NCI-H1694 (cell line): ENCODE measurements around the gene RNASE8.
A peak's percentile ranks its signal among the peaks of the same experiment; 100 is the strongest.

Experiments used
- DNase-seq: peaks from one replicate; lab custom pipeline; 2025; lab: John Stamatoyannopoulos, UW

Gene RNASE8

DNA sequence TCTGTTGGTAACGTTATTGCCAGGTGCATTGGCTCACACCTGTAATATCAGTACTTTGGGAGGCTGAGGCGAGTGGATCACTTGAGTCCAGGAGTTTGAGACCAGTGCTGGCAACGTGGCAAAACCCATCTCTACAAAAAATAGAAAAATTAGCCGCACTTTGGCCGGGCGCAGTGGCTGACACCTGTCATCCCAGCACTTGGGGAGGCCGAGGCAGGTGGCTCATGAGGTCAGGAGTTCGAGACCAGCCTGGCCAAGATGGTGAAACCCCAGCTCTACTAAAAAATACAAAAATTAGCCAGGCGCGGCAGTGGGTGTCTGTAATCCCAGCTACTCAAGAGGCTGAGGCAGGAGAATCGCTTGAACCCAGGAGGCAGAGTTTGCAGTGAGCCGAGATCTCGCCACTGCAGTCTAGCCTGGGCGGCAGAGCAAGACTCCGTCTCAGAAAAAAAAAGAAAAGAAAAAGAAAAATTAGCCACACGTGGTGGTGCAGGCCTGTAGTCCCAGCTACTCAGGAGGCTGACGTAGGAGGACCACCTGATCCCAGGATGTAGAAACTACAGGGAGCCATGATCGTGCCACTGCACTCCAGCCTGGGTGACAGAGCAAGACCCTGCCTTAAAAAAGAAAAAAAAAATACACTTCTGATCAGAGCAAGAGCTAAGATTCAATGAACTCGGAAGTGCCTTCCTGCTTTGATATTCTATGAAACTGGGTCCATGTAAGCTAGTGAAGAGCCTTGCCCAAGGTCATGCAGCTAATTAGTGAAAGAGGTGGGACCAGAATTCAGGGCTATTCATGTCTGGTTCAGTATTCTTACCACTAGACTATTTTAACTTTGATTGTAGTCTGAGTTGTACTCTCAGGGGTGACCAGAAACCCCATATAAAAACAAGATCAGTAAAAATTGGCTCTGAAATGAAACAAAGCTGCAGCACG is 4.2 kb upstream of the RNASE8 start:
- DNase-seq, result no peak

- no peak for DNase-seq
Observed at GRCh38 chr14:21054123-21054767, 3.4 kb upstream of the RNASE8 start.

DNA sequence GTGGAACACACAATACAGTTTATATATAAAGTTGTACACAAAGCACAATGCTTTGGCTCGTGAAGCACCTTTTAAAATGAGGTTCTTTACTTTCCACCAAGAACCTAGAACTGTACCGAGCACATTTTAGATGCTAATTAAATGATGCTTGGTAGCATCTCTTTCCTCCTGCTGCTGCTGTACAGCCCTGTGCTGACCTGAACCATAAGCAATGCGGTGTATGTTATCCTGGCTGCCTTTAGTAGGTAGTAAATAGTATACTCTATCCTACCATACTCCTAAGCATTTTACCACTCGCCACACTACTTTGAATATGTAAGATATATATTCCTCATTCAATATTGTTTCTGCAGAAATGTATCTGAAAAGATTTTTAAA is 2.9 kb upstream of the RNASE8 start:
- no peak for DNase-seq

DNA sequence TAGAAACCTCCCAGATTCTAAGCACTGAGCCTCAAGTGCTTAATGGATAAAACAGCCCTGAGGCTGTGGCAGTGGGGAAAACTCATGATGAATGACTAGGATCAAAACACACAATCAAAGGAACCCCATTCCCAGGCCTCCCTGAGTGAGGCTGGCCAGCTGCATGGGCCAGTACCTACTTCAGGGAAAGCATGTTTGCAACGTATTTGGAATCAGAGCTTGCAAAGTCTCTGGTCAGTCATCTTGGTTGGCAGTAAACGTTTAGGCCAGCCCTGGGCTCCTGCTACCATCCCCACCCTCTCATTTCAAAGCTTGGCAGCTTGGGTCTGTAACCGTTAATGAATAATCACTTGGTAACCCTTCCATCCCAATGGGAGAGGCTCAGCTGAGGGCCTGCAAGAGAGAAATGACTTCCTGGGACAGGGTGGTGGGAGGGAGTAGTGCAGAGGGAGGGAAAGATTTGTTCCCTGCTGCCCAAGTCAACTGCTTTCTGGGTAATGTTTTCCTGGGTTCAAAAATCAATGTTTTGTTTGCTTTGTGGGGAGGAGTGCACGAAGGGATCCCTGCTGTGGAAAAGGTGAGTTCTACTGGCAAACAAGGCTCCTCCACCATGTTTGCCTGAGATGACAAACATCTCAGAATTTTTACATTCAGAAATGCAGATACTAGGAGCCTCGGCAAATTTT is 2.0 kb upstream of the RNASE8 start:
- DNase-seq, result no peak

- DNase-seq, result no peak
Observed at GRCh38 chr14:21056520-21057163, 980 bp upstream of the RNASE8 start.

DNA sequence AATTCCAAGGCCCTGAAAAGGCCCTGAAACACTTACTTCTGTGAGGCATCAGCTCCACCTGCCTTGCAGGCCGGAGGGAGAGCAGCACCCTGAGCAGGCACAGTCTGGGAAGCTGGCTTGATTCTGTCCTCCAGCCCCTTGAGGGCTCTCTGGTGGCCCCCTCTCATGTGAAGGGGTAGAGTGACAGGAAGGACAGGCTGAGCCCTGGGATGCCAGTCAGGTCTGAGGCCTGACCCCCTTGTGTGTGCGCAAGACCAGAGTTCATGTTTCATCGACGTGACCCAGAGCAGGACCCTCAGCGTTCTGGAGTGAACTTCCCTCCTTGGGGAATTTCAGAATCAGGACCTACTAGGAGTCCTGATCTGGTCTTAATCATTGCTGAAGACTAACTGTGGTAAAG is 1.3 kb downstream of the RNASE8 start:
- no peak for DNase-seq

DNA sequence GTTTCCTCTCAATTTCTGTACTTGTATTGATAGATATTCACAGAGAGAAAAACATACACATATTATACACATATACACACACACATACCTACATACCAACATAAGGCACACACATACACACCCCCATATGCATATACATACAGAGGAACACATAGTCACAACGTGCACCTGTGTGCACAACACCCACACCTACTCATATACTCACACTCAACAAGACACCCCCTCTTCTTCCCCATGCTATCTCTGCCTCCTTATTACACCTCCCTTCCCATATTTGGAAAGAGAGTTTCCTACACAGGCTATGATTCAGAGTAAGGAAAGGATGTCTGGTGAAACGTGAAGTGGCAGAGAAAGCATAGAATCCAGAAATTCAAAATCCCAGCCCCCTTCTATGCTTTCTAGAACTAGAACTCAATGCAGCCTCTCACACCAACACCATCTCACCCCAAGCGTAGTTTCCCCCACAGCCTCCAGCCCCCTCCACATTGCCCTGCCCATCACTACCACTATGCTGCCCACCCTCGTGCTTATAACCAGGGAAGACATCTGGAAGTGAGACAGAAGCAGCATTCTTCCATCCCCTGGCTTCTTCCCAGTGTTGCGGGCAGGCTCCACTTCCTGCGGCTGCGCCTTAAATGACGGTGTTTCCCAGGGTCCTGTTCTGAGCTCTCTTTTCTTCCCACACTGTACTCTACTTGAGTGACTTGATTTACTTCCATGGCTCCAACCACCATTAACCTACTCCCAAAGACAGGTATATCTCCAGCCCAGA is 2.4 kb downstream of the RNASE8 start:
- DNase-seq, result no peak

GRCh38 chr14:21060614-21061346 is 3.2 kb downstream of the RNASE8 start:
- no peak for DNase-seq

GRCh38 chr14:21061347-21061668 is 3.7 kb downstream of the RNASE8 start:
- DNase-seq, result no peak

GRCh38 chr14:21063479-21063878 is 5.9 kb downstream of the RNASE8 start:
- DNase-seq, result no peak

DNA sequence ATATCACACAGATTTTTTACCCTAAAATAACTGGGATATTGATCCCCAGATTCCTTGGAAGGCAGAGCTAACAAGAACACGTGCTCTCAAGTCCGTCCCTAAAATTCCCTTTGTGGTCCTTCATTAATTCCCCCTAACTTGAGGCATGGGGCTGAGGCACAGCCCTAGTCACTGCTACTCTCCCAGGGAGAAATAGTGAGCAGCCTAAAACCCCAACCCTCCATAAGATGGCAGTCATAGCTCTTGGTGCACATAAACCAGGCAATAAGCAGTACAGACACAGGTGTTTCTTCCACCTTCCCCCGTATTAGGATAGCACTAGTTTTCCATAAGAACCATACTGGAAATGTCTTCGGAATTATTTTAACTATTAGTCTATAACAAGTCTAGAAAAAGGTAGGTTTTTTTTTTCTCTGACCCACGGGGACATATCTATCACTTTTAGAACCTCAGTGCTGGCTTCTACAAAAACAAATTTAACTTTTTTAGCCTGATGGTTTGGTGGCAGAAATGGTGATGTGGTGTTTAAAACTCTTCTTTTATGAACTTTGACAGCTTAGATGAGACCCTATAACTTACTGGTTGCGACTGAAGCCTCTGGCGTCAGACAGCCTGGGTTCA is 9.4 kb downstream of the RNASE8 start:
- DNase-seq, result peak; percentile 31

DNA sequence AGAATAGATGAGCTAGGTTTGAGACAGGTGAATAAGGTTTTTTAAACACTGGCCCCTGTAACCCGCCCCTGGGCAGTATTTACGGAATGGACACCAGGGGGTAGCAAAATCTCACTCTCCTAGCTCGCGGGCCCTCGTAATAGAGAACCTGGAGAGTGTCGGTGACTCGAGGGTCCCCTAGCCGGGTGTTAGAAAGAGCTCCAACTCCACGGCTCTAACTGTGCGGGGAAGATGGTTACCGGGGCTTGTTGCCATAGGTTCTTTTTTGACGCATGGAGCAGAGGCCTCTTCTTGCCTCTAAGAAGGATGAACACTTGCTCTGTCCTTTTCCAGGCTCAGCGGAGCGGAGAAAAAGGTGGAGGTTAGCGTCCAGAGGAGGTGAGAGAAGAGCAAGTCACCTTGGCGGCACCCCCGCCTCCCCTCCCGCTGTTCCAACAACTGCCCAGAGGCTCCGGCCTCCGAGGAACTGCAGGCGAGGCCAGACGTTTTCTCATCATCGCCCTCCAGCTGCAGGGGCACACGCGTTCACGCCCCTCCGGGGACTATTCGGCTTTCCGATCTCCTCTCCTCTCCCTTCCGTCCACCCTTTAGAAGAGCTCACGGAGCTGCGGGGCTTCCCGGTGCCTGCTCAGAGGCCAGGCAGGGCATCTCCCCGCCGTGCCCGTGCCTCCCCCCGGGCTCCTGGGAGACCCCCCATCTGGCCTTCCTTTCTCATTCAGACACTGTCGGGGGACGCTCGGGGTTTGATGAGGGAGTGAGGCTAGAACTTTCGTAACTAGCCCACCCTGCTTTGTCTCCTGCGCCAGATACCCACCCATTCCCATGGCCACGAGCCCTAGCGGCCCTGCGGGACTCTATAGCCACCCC is 11.1 kb downstream of the RNASE8 start:
- peak; percentile 55 for DNase-seq

DNA sequence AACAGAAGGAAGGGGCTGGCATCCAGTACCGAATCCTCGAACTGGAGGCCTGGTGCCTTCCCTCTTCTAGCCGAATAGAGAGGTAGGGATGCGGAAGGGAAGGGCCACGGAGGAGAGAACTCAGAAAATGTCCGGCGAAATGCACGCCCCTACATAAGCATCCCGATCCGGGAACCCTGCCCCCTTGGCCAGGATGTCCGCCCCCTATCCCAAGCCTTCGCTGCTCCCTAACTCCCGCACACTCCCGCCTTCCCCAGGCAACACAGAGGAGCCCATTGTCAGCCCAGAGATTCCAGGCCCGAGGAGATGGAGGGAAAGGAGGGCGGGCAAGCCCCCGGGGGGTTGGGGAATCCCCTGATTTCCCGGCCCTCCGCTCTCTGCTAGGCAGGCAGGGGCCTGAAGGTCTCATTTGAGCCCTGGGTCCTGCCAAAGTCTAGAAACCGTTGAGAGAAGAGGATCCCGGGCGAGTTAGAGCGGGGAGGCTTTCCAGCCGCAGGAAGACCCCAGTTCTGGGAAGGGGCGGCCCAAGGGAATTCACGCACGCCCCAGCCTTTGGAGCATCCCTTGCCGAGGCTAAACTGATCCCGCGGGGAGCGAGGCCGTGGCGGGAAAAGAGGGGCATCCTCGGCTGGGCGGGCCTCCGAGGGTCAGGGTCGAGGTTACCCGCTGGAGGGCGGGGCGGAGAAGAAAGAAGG is 11.9 kb downstream of the RNASE8 start:
- DNase-seq, result no peak

DNA sequence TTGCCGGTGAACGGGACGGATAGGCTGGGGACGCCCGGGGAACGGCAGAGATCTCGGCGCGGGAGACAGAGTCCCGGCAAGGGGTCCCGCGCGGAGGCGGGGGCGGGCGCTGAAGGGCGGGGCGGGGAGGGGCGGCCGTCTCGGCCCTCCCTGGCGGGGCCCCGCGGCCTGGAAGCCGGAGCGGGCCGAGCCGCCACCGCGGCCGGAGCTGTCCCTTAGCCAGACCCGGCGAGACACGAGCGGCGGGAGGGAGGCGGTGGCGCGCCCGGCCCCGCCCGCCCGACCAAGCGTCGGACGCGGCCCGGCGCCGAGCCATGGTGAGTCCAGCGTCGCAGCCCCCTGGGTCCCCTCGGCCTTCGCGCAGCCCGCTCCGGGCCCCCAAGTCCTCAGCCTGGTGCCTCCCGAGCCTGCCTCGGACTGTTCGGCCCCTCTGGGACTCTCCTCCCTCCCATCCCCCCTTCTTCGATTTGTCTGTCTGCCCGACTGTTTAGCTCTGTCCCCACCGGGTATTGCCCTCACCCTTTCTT is 12.5 kb downstream of the RNASE8 start, which contains the start of gene ARHGEF40:
Gene ARHGEF40 (plus strand): TSS at position 222 of the 527 bp plus-strand sequence. CDS start 93 bp downstream, at position 315.
- no peak for DNase-seq

DNA sequence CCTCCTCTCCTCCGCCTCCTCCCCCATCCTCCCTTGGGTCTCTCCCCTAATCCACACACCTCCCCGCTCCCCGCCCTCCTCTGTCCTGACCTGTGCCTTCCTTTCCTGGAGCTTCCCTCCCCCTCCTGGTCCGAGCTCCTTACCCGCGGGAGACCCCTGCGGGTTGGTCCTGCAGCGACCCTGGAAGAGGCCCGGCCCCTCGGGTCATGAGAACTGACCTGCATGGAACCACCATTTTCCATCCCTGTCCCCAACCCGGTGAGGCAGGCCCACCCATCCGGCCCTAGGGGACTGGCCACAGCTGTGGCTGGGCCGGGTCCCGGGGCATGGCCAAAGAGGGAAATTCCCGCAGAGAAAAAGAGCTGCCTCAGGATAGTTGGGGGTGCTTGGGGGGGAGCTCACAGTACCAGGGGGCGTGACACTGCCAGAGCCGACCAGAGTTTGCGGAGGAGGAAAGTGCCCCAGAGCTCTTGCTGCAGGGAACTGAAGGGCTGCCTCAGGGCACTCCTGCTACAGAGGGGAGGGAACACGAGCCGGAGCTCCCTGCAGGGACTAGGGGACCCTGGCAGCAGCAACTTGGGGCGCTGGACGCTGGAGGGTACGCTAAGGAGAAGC is 13.1 kb downstream of the RNASE8 start:
- no peak for DNase-seq

GRCh38 chr14:21071225-21072030 is 13.8 kb downstream of the RNASE8 start:
- DNase-seq, result no peak

GRCh38 chr14:21072031-21072473 is 14.4 kb downstream of the RNASE8 start:
- DNase-seq, result no peak
